ENCODE measurements around the gene UVRAG. TPM values are rescaled to one million over a fixed set of nuclear protein-coding genes. Genes with fewer than 3 reads are reported as not detected.

Gene UVRAG
- total and polyA plus RNA-seq, 2 donors, result 16.4 to 36.6 TPM

DNA sequence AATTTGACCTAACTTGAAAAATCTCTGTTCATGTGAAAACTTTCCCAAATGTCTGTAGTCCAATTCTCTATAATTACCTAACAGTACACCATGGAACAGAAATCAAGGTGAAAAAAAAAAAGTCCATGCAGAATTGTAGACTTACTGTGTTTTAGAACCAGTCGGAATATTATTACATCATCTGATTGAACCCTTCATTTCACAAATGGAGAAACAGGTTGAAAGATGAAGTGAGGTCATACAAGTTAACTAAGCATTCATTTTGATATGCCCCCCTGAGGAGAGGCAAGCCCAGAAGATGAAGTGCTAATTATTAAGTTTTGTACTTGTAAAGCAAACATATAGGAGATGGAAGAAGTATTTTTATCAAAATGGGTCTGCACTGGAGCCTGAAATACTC is 211.9 kb downstream of the UVRAG start:
- WGBS, result 100% methylated on average over 1 of the region's 1 CpG
- DNase-seq (ENCODE audit: extremely low spot score), result no peak
- no peak overlapping the region for H3K27ac ChIP-seq (ENCODE audit: low read depth)
- no peak overlapping the region for H3K4me3 ChIP-seq (ENCODE audit: low read depth, low read length)
- no peaks in the 10 kb centered on the region for H3K4me1 ChIP-seq (ENCODE audit: insufficient read depth)
- H3K36me3 ChIP-seq (ENCODE audit: insufficient read depth), result no peaks in the 10 kb centered on the region

- DNase-seq (ENCODE audit: extremely low spot score), result no peak
- no peak overlapping the region for H3K4me3 ChIP-seq (ENCODE audit: low read depth, low read length)
- H3K4me1 ChIP-seq (ENCODE audit: insufficient read depth), result no peaks in the 10 kb centered on the region
- WGBS, result 72% methylated on average over 5 of the region's 5 CpGs
- no peaks in the 10 kb centered on the region for H3K36me3 ChIP-seq (ENCODE audit: insufficient read depth)
- no peak overlapping the region for H3K27ac ChIP-seq (ENCODE audit: low read depth)
Observed at GRCh38 chr11:76030286-76030685, 215.3 kb downstream of the UVRAG start.

DNA sequence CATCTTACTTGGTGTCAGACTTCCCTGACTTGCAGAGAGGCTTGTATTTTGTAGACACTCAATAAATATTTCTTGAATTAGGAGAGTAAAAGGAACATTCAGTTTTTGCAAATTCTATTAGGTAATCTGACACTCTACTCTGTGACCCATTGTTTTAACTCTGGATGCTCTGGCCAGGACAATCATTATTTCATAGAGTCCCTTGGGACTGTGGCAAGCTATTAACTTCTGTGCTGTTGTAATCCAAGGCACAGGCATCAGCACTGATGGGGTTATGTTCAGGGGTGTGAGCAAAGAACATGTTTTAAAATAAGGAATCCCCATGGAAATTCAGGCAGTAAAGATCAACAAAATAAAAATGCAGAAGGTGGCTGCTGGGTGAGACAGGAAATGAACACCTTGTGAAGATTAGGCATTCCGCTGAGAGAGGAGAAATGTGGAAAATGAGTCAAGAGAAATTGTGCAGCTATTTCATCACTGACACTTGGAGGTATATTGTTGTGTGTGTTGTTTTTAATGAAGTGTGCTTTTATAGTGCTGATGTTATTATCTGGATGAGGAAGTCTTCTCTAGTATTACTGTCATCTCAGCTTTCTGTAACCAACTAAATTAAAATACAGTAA is 216.1 kb downstream of the UVRAG start:
- Histone ChIP-seq H3K4me3 (ENCODE audit: low read depth, low read length) (no peak overlapping the region), H3K36me3 (ENCODE audit: insufficient read depth) (no peaks in the 10 kb centered on the region), H3K4me1 (ENCODE audit: insufficient read depth) (no peaks in the 10 kb centered on the region), H3K27ac (ENCODE audit: low read depth) (no peak overlapping the region)
- WGBS, result 89% methylated on average over 1 of the region's 1 CpG
- no peak for DNase-seq (ENCODE audit: extremely low spot score)

DNA sequence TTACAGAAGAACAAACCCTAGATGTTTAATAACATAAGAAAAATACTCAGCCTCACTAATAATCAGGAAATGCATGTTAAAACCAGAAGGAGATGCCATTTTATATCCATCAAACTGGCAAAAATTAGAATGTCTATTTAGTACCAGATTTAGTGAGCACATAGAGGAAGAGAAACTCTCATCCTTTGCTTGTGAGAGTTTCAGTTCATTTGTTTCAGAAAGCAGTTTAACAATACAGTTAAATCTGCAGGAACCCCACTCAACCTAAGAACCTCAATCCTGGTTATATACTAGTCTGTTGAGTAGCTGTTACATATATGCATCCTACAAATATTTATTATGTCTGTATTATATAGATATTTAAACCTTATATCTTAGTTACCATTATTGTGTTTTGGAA is 218.7 kb downstream of the UVRAG start:
- H3K27ac ChIP-seq (ENCODE audit: low read depth), result no peak overlapping the region
- H3K4me1 ChIP-seq (ENCODE audit: insufficient read depth), result no peaks in the 10 kb centered on the region
- H3K36me3 ChIP-seq (ENCODE audit: insufficient read depth), result no peaks in the 10 kb centered on the region
- H3K4me3 ChIP-seq (ENCODE audit: low read depth, low read length), result no peak overlapping the region
- no peak for DNase-seq (ENCODE audit: extremely low spot score)

DNA sequence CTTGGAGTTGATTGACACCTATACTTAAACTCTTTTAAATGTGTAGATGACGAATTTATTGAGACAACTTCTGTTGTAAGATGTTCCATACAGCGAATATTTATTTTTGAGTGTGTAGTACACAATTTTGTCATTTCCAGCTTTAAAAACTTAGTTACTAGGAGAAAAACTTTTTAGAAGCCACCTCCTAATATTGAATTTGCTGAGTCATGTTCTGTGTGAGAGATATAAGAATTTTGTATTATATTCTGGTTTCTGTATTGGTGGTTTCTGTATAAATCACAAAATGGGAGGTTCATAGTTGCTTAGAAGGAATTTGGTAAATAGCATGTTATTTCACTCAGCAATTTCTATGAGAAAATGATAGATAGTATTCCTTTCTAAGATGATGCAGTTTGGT is 220.0 kb downstream of the UVRAG start:
- Histone ChIP-seq H3K4me1 (ENCODE audit: insufficient read depth) (no peaks in the 10 kb centered on the region), H3K4me3 (ENCODE audit: low read depth, low read length) (no peak overlapping the region), H3K27ac (ENCODE audit: low read depth) (no peak overlapping the region), H3K36me3 (ENCODE audit: insufficient read depth) (no peaks in the 10 kb centered on the region)
- 96% methylated on average over 2 of the region's 2 CpGs for WGBS
- DNase-seq (ENCODE audit: extremely low spot score), result no peak

DNA sequence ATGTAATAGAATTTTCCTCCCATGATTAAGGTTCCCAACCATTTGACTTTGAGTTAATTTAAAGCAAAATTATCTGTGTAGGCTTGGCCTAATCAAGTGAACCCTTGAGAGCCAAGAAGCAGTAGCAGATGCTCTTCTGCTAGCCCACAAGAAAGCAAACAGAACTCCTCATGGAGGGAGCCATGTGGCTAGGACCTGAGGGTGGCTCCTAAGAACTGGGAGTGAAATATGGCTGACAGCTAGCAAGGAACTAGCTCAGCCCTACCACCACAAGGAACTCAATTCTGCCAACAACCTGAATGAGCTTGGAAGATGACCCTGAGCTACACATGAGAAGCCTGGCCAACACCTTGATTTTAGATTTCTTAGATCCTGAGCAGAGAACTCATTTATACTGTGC is 223.6 kb downstream of the UVRAG start:
- no peak overlapping the region for H3K4me3 ChIP-seq (ENCODE audit: low read depth, low read length)
- H3K4me1 ChIP-seq (ENCODE audit: insufficient read depth), result no peaks in the 10 kb centered on the region
- no peak overlapping the region for H3K27ac ChIP-seq (ENCODE audit: low read depth)
- no peak for DNase-seq (ENCODE audit: extremely low spot score)
- no peaks in the 10 kb centered on the region for H3K36me3 ChIP-seq (ENCODE audit: insufficient read depth)

GRCh38 chr11:76041208-76041607 is 226.2 kb downstream of the UVRAG start:
- Histone ChIP-seq H3K36me3 (ENCODE audit: insufficient read depth) (no peaks in the 10 kb centered on the region), H3K27ac (ENCODE audit: low read depth) (no peak overlapping the region), H3K4me1 (ENCODE audit: insufficient read depth) (no peaks in the 10 kb centered on the region), H3K4me3 (ENCODE audit: low read depth, low read length) (no peak overlapping the region)
- 93% methylated on average over 3 of the region's 3 CpGs for WGBS
- no peak for DNase-seq (ENCODE audit: extremely low spot score)

DNA sequence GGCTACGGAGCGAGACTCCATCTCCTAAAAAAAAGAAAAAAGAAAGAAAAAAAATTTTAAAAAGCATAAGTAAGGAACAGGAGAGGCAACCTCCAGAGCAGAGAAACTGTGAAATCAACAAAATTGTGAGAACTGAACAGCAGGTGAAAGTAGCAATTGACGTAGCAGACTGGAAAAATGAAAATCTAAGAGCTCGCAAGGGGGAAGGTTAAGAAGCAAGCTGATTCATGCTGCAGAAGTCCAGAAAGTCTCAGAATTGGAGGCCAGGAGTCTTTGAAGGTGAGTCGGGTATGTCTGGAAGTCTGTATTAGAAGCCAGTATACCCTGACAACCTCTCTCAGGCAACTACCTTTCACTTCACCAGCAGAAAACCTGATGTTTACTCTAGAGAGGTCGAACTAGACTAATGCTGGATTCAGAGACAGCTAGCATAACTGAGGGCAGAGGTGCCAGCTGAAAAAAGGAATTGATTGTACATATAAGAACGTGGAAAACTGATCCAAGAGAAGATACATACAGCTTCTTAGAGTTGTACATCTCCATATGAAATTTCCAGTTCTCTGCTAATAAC is 229.8 kb downstream of the UVRAG start:
- no peak overlapping the region for H3K4me3 ChIP-seq (ENCODE audit: low read depth, low read length)
- H3K27ac ChIP-seq (ENCODE audit: low read depth), result no peak overlapping the region
- DNase-seq (ENCODE audit: extremely low spot score), result no peak
- 92% methylated on average over 7 of the region's 7 CpGs for WGBS
- H3K36me3 ChIP-seq (ENCODE audit: insufficient read depth), result no peaks in the 10 kb centered on the region
- H3K4me1 ChIP-seq (ENCODE audit: insufficient read depth), result no peaks in the 10 kb centered on the region

DNA sequence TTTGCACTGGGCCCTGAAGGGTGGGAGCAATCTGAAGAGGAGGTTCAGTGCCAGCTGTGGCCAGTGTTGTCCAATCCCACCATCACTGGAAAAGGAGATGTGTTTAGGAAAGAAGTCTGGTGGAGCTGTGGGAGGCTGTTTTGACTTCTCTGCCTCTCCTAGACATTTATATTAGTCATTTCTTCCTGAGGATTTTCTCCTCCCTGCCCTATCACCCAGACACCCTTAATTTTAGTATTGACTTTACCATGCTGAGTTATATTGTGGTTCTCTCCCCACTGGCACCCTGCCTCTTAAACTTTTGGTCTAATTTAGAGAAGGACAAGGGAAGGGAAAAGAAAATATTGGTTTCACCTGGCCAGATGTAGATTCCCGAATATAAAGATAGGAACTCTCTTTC is 232.2 kb downstream of the UVRAG start:
- Histone ChIP-seq H3K4me3 (ENCODE audit: low read depth, low read length) (no peak overlapping the region), H3K36me3 (ENCODE audit: insufficient read depth) (no peaks in the 10 kb centered on the region), H3K4me1 (ENCODE audit: insufficient read depth) (no peaks in the 10 kb centered on the region), H3K27ac (ENCODE audit: low read depth) (no peak overlapping the region)
- WGBS, result 88% methylated on average over 1 of the region's 1 CpG
- DNase-seq (ENCODE audit: extremely low spot score), result no peak

- Histone ChIP-seq H3K27ac (ENCODE audit: low read depth) (no peak overlapping the region), H3K4me1 (ENCODE audit: insufficient read depth) (no peaks in the 10 kb centered on the region), H3K4me3 (ENCODE audit: low read depth, low read length) (no peak overlapping the region), H3K36me3 (ENCODE audit: insufficient read depth) (no peaks in the 10 kb centered on the region)
- DNase-seq (ENCODE audit: extremely low spot score), result no peak
Observed at GRCh38 chr11:76047766-76048165, 232.8 kb downstream of the UVRAG start.

- Histone ChIP-seq H3K27ac (ENCODE audit: low read depth) (no peak overlapping the region), H3K4me1 (ENCODE audit: insufficient read depth) (no peaks in the 10 kb centered on the region), H3K4me3 (ENCODE audit: low read depth, low read length) (no peak overlapping the region), H3K36me3 (ENCODE audit: insufficient read depth) (no peaks in the 10 kb centered on the region)
- WGBS, result 97% methylated on average over 5 of the region's 5 CpGs
- DNase-seq (ENCODE audit: extremely low spot score), result no peak
Observed at GRCh38 chr11:76048763-76049162, 233.8 kb downstream of the UVRAG start.

DNA sequence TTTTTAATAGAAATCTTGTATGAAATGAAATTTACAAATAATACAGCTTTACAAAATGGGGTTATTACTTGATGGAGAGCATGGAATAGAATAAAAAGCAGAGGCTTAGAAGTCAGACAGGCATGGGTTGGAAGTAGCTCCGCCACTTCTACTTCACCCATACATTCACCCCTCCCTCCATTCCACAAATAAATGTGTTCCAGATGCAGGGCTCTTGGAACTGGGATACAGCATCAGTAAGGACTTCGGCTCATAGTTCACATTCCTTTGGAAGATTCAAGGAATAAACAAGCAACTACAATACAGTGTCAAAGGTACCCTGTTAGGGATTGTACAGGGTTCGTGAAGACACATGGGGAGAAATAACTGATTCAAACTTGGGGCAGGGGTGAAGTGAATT is 234.5 kb downstream of the UVRAG start:
- Histone ChIP-seq H3K4me1 (ENCODE audit: insufficient read depth) (no peaks in the 10 kb centered on the region), H3K36me3 (ENCODE audit: insufficient read depth) (no peaks in the 10 kb centered on the region), H3K27ac (ENCODE audit: low read depth) (no peak overlapping the region), H3K4me3 (ENCODE audit: low read depth, low read length) (no peak overlapping the region)
- no peak for DNase-seq (ENCODE audit: extremely low spot score)
- WGBS, result 81% methylated on average over 3 of the region's 3 CpGs

DNA sequence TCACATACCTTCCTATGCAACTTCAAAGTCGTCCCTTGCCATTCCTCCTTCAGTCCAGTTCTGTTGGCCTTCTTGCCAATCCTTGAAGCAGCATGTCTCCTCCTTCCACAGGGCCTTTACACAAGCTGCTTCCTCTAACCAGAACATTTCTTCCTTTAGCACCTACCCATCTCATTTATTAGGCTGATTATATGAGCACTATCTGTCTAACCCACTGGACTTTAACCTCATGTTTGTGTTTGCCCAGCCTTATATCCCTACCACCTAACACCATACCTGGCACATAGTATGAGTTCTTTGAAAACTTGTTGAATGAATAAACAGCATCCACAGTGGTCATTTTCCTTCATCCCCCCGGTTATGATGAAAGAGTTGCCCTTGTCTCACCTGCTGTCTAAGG is 236.9 kb downstream of the UVRAG start:
- Histone ChIP-seq H3K27ac (ENCODE audit: low read depth) (no peak overlapping the region), H3K4me3 (ENCODE audit: low read depth, low read length) (no peak overlapping the region), H3K4me1 (ENCODE audit: insufficient read depth) (no peaks in the 10 kb centered on the region), H3K36me3 (ENCODE audit: insufficient read depth) (no peaks in the 10 kb centered on the region)
- DNase-seq (ENCODE audit: extremely low spot score), result no peak
- WGBS, result 93% methylated on average over 2 of the region's 2 CpGs

GRCh38 chr11:76054330-76054729 is 239.3 kb downstream of the UVRAG start:
- H3K4me1 ChIP-seq (ENCODE audit: insufficient read depth), result no peaks in the 10 kb centered on the region
- no peak overlapping the region for H3K27ac ChIP-seq (ENCODE audit: low read depth)
- H3K4me3 ChIP-seq (ENCODE audit: low read depth, low read length), result no peak overlapping the region
- no peak for DNase-seq (ENCODE audit: extremely low spot score)
- 94% methylated on average over 3 of the region's 3 CpGs for WGBS
- no peaks in the 10 kb centered on the region for H3K36me3 ChIP-seq (ENCODE audit: insufficient read depth)

- Histone ChIP-seq H3K27ac (ENCODE audit: low read depth) (no peak overlapping the region), H3K4me1 (ENCODE audit: insufficient read depth) (no peaks in the 10 kb centered on the region), H3K4me3 (ENCODE audit: low read depth, low read length) (no peak overlapping the region), H3K36me3 (ENCODE audit: insufficient read depth) (no peaks in the 10 kb centered on the region)
- no peak for DNase-seq (ENCODE audit: extremely low spot score)
- 93% methylated on average over 1 of the region's 1 CpG for WGBS
Observed at GRCh38 chr11:76056876-76057275, 241.9 kb downstream of the UVRAG start.
